Smooth muscle cell (in vitro differentiated cells): Measurements from ENCODE around the gene KIF26B. TPM values are rescaled to one million over a fixed set of nuclear protein-coding genes. Genes with fewer than 3 reads are reported as not detected.

ENCODE experiments used
- DNase-seq: peaks from one replicate; lab custom pipeline; 2025; ENCODE audit not compliant: unreplicated experiment; lab: John Stamatoyannopoulos, UW
- H2AFZ ChIP-seq: fragments of 200-600 bp; sonication (generic); 2 replicates; pipeline ENCODE4 v1.6.0; 2016; ENCODE audit warnings: antibody characterized with exemption, low read depth, mild to moderate bottlenecking
- H3F3A ChIP-seq: fragments of 200-600 bp; sonication (generic); 2 replicates; pipeline ENCODE4 v1.6.0; 2017; ENCODE audit warnings: antibody characterized with exemption, low read depth
- H3K27ac ChIP-seq: fragments of 200-600 bp; sonication (generic); 2 replicates; pipeline ENCODE4 v1.5.1; 2016; ENCODE audit warnings: low read depth, mild to moderate bottlenecking
- H3K27me3 ChIP-seq: fragments of 200-600 bp; sonication (generic); 2 replicates; pipeline ENCODE4 v1.6.1; 2016; ENCODE audit warnings: low read depth, mild to moderate bottlenecking
- H3K36me3 ChIP-seq: fragments of 200-600 bp; sonication (generic); 2 replicates; pipeline ENCODE4 v1.5.1; 2016; ENCODE audit warnings: low read depth
- H3K4me1 ChIP-seq: fragments of 200-600 bp; sonication (generic); 2 replicates; pipeline ENCODE4 v1.5.1; 2016; ENCODE audit warnings: low read depth
- H3K4me2 ChIP-seq: fragments of 200-600 bp; sonication (generic); 2 replicates; pipeline ENCODE4 v1.6.0; 2016; ENCODE audit warnings: mild to moderate bottlenecking
- H3K4me3 ChIP-seq: fragments of 200-600 bp; sonication (generic); 2 replicates; pipeline ENCODE4 v1.5.1; 2016; ENCODE audit warnings: mild to moderate bottlenecking
- H3K79me2 ChIP-seq: fragments of 200-600 bp; sonication (generic); 2 replicates; pipeline ENCODE4 v1.6.0; 2016; ENCODE audit warnings: low read depth, mild to moderate bottlenecking
- H3K9ac ChIP-seq: fragments of 200-600 bp; sonication (generic); 2 replicates; pipeline ENCODE4 v1.6.0; 2016; ENCODE audit warnings: low read depth
- H3K9me3 ChIP-seq: fragments of 200-600 bp; sonication (generic); replicated peaks from 2 replicates; pipeline ENCODE4 v1.5.1; 2016; ENCODE audit warnings: low read depth
- H4K20me1 ChIP-seq: fragments of 200-600 bp; sonication (generic); 2 replicates; pipeline ENCODE4 v1.6.0; 2016; ENCODE audit warnings: low read depth
- WGBS: methylation state at CpG from one replicate; pipeline ENCODE4 v1.1.7; 2016; ENCODE audit warnings: low lambda C conversion rate; 5-methylcytosine and 5-hydroxymethylcytosine counted together
- polyA plus RNA-seq: library from polyadenylated mRNA; unstranded; fragments of >200 nt; fragmentation: Nextera tagmentation; extraction: Ambion mirVana; gene quantifications from 2 replicates; pipeline ENCODE4 v1.2.1, GENCODE V29; 2016
- total RNA-seq: library from RNA; depleted of rRNA; stranded (reverse); fragments of >200 nt; gene quantifications from 2 replicates; pipeline ENCODE4 v1.2.3, GENCODE V29; 2014
- TF ChIP-seq, protein P1 (sequence below): fragments of 200-600 bp; sonication (generic); IDR thresholded peaks from 2 replicates; pipeline ENCODE4 v1.5.1; 2017; ENCODE audit warnings: borderline replicate concordance, mild to moderate bottlenecking, antibody characterized with exemption; ENCODE audit not compliant: insufficient read depth, poor library complexity, severe bottlenecking

The KIF26B gene
- total and polyA plus RNA-seq, 2 experiments from 2014 or later, result 24.9 to 43.3 TPM

DNA sequence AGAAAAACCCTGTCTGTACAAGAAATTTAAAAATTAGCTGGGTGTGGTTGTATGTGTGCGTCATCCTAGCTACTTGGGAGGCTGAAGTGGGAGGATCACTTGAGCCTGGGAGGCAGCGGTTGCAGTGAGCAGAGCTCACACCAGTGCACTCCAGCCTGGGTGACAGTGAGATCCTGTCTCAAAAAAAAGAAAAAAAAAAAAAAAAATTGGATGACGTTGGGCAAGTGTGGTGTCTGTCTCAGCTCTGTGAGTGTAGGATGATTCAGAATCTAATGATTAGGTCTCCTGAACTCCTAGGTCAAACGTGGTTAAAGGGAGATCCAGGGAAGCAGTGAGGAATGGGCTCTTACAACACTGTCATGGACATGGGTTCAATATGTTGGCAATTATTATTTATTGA is 435.9 kb downstream of the KIF26B start:
- Histone ChIP-seq H3F3A (peaks cover 19% of the 10 kb centered on the region), H3K4me3 (no peak overlapping the region), H3K9me3 (no peaks in the 10 kb centered on the region), H2AFZ (no peak overlapping the region), H4K20me1 (no peaks in the 10 kb centered on the region), H3K36me3 (no peaks in the 10 kb centered on the region), H3K9ac (peak overlapping the region; percentile 35), H3K79me2 (peaks cover 56% of the 10 kb centered on the region), H3K4me2 (no peak overlapping the region), H3K27ac (peak overlapping the region; percentile 83), H3K4me1 (peaks cover 3% of the 10 kb centered on the region), H3K27me3 (no peaks in the 10 kb centered on the region)
- WGBS, result 23% methylated on average over 4 of the region's 4 CpGs
- TF ChIP-seq, protein P1, sequence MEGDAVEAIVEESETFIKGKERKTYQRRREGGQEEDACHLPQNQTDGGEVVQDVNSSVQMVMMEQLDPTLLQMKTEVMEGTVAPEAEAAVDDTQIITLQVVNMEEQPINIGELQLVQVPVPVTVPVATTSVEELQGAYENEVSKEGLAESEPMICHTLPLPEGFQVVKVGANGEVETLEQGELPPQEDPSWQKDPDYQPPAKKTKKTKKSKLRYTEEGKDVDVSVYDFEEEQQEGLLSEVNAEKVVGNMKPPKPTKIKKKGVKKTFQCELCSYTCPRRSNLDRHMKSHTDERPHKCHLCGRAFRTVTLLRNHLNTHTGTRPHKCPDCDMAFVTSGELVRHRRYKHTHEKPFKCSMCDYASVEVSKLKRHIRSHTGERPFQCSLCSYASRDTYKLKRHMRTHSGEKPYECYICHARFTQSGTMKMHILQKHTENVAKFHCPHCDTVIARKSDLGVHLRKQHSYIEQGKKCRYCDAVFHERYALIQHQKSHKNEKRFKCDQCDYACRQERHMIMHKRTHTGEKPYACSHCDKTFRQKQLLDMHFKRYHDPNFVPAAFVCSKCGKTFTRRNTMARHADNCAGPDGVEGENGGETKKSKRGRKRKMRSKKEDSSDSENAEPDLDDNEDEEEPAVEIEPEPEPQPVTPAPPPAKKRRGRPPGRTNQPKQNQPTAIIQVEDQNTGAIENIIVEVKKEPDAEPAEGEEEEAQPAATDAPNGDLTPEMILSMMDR, result no peak
- DNase-seq, result no peak

DNA sequence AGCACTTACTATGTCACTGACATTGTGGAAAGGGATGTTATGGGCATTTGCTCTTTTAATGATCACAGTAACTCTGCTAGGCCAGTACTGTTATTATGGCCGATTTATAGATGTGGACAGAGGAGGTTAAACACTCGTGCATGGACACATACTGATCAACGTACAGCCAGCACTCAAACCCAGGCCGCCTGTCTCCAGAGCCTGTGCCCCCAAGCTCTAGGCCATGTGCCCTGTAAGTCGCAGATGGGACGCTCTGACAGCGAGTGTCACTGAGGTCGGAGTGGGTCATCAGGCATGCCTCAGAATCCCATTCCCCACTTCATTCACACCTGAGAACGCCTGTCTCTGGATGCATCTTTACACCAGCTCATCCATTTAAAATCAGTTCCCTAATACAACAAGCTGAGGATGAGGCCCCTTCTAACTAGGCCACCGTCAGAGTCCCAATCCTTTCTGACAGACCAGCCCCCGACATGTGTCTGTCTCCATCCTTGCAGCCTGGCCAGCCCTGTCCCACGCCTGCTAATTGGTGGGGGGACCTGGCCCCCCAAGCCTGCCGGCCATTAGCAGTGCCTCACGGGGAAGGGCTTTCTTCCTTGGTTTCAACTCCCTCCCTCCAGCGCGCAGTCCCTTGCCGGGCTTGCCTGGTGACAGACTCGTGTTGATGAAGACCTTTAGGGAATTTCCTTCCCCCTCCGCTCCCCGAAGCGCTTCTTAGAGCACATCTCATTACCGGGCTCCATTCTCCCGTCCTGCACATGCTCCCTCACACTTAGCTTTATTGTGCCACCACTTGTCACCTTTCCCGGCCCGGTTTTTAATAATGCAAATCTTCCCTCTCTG is 436.8 kb downstream of the KIF26B start:
- no peaks in the 10 kb centered on the region for H3K36me3 ChIP-seq
- TF ChIP-seq, protein P1, result no peak
- H3K9ac ChIP-seq, result no peak overlapping the region
- no peak for DNase-seq
- H3K27ac ChIP-seq, result peak overlapping the region; percentile 83
- peaks cover 16% of the 10 kb centered on the region for H3F3A ChIP-seq
- H3K79me2 ChIP-seq, result peaks cover 64% of the 10 kb centered on the region
- WGBS, result 92% methylated on average over 25 of the region's 25 CpGs
- no peaks in the 10 kb centered on the region for H3K27me3 ChIP-seq
- H3K9me3 ChIP-seq, result no peaks in the 10 kb centered on the region
- no peak overlapping the region for H3K4me2 ChIP-seq
- no peak overlapping the region for H2AFZ ChIP-seq
- no peaks in the 10 kb centered on the region for H4K20me1 ChIP-seq
- peaks cover 3% of the 10 kb centered on the region for H3K4me1 ChIP-seq
- no peak overlapping the region for H3K4me3 ChIP-seq

DNA sequence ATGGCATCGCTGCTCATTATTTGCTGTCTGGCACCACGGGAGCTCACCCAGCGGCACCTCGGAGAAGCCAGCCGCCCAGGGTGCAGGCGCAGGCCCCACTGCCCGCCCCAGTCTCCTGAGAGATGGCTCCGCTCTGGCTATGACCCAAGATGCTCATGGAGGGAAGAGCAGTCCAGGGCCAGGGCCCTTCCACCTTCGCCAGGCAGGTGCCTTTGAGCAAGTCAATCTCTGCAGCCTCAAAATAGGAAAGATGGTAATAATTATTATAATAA is 437.3 kb downstream of the KIF26B start:
- H3K4me3 ChIP-seq, result no peak overlapping the region
- H3F3A ChIP-seq, result peaks cover 17% of the 10 kb centered on the region
- no peak overlapping the region for H3K4me2 ChIP-seq
- WGBS, result 98% methylated on average over 9 of the region's 9 CpGs
- H4K20me1 ChIP-seq, result no peaks in the 10 kb centered on the region
- TF ChIP-seq, protein P1, result no peak
- no peaks in the 10 kb centered on the region for H3K27me3 ChIP-seq
- H3K36me3 ChIP-seq, result no peaks in the 10 kb centered on the region
- no peak for DNase-seq
- peaks cover 65% of the 10 kb centered on the region for H3K79me2 ChIP-seq
- peaks cover 3% of the 10 kb centered on the region for H3K4me1 ChIP-seq
- H3K9ac ChIP-seq, result no peak overlapping the region
- H2AFZ ChIP-seq, result no peak overlapping the region
- no peak overlapping the region for H3K27ac ChIP-seq
- no peaks in the 10 kb centered on the region for H3K9me3 ChIP-seq
